ENCODE results near the gene TENT5C. TPM values are rescaled to one million over a fixed set of nuclear protein-coding genes. Genes with fewer than 3 reads are reported as not detected.

The TENT5C gene
- total and polyA plus RNA-seq, 2 of the 8 experiments (the other 6 are each of a cell fraction or from before 2014, with no cell fraction given): 0.38 to 0.99 TPM

- TF ChIP-seq CTCF (IDR thresholded peaks at IDR 0.05; ENCODE audit: control extremely low read depth in 1 of 3, insufficient read depth in 1 of 3, low read depth in 1 of 3, low read length in 3 of 3) (no peak), SAP30 (IDR thresholded peaks at IDR 0.05; ENCODE audit: insufficient read depth, insufficient replicate concordance, low read length) (no peak), CTBP2 (IDR thresholded peaks at IDR 0.05; ENCODE audit: borderline replicate concordance, insufficient read depth, insufficient read length, low read length) (no peak), CREB1 (IDR thresholded peaks at IDR 0.05) (no peak), PHF8 (conservative IDR thresholded peaks at IDR 0.05; ENCODE audit: low read depth, low read length) (no peak), NANOG (IDR thresholded peaks at IDR 0.05; ENCODE audit: insufficient read depth, low read depth, low read length, poor library complexity, severe bottlenecking) (no peak), CBX5 (IDR thresholded peaks at IDR 0.05; ENCODE audit: low read depth, low read length) (no peak), EGR1 (IDR thresholded peaks at IDR 0.05; ENCODE audit: borderline replicate concordance, low read depth, low read length) (no peak)
These were observed 32.3 kb downstream of the TENT5C start (continued) for GRCh38 chr1:117638141-117638540.
